Measurements from ENCODE around the gene IFT81. TPM values are rescaled to one million over a fixed set of nuclear protein-coding genes. Genes with fewer than 3 reads are reported as not detected.

The IFT81 gene
- total RNA-seq, 1 experiment from 2014 or later = 9.0 TPM

DNA sequence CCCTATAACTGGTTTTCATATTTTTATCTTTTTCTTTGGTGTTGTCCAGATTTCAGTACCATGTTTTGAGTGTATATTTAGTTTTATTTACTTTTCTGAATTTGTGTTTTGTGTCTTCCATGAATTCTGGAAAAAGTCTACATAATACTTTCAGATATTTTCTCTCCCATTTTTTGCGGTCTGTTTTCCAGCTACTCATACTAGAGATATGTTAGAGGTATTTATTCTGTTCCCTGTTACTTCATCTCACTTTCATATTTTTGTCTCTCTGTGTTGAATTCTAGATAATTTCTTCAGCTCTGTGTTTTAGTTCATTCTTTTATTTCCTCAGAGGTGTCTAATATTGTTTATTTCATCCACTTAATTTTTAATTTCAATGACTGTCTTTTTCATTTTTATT is 74.2 kb downstream of the IFT81 start:
- ChIA-PET CTCF (interaction anchor here (0.7 kb wide), 1 partner anchor 22 kb away, joined by 4 read pairs; no protein-coding TSS in a partner anchor), POLR2A (interaction anchor here (0.7 kb wide), 1 partner anchor 1554 kb away, joined by 4 read pairs; no protein-coding TSS in a partner anchor), RAD21 (ENCODE audit: low non-redundant PET in 1 of 2, low total read pairs in 2 of 2, uncharacterized antibody in 2 of 2, unreplicated experiment in 2 of 2) (no interaction called here)
- Histone ChIP-seq H3K36me3 (ENCODE audit: control insufficient read depth in 1 of 2, insufficient read depth in 2 of 2, low read length in 2 of 2) (no peaks in the 10 kb centered on the region; a peak in 1 of 4 replicates), H3K4me3 (replicated peaks in 1 of 2; ENCODE audit: low read depth in 1 of 2, low read length in 2 of 2) (no peak overlapping the region), H3K9me3 (ENCODE audit: control insufficient read depth in 1 of 2, insufficient read depth in 1 of 2, low read depth in 1 of 2, low read length in 2 of 2) (no peaks in the 10 kb centered on the region), H3K79me2 (ENCODE audit: insufficient read depth, low read length) (no peaks in the 10 kb centered on the region), H3K9me2 (ENCODE audit: insufficient read depth) (no peaks in the 10 kb centered on the region), H3K9ac (ENCODE audit: low read length) (no peak overlapping the region), H3K4me2 (ENCODE audit: low read length) (no peak overlapping the region), H3K27ac (ENCODE audit: low read depth, low read length) (no peak overlapping the region), H2AFZ (ENCODE audit: low read depth, low read length, poor library complexity, severe bottlenecking) (no peak overlapping the region), H4K20me1 (ENCODE audit: insufficient read depth) (no peaks in the 10 kb centered on the region), H3K4me1 (ENCODE audit: control insufficient read depth in 1 of 2, insufficient read depth in 2 of 2, low read length in 2 of 2) (peaks cover 0 to 14% of the 10 kb centered on the region in 2 experiments; a peak in 2 of 4 replicates), H3K27me3 (ENCODE audit: insufficient read depth, low read length) (no peaks in the 10 kb centered on the region)
- no peak for ATAC-seq
- BruUV-seq (replicated peaks) = no TSS peak
- intact Hi-C loops (cut with micrococcal nuclease) = no loop called here
- TF ChIP-seq CEBPB (IDR thresholded peaks at IDR 0.05; ENCODE audit: low read depth) (no peak), CTCF (IDR thresholded peaks at IDR 0.05 in 2 of 3, conservative IDR thresholded peaks at IDR 0.05 in 1 of 3; ENCODE audit: borderline replicate concordance in 1 of 3, insufficient read depth in 1 of 3, low read depth in 2 of 3, low read length in 2 of 3) (no peak), REST (IDR thresholded peaks at IDR 0.05; ENCODE audit: low read depth) (no peak), EGR1 (IDR thresholded peaks at IDR 0.05; ENCODE audit: low read depth) (no peak), ELF1 (IDR thresholded peaks at IDR 0.05; ENCODE audit: borderline replicate concordance, low read depth) (no peak), SRF (IDR thresholded peaks at IDR 0.05; ENCODE audit: low read depth) (no peak), ZNF274 (IDR thresholded peaks at IDR 0.05; ENCODE audit: low read depth, low read length) (no peak), JUND (IDR thresholded peaks at IDR 0.05) (no peak), POLR2A (IDR thresholded peaks at IDR 0.05; ENCODE audit: borderline replicate concordance, extremely low read depth, insufficient read depth, insufficient read length) (no peak), EZH2 (IDR thresholded peaks at IDR 0.05) (no peak), POLR2AphosphoS5 (IDR thresholded peaks at IDR 0.05; ENCODE audit: low read depth, low read length) (no peak), SIN3A (IDR thresholded peaks at IDR 0.05; ENCODE audit: low read depth) (no peak), FOSL1 (IDR thresholded peaks at IDR 0.05; ENCODE audit: low read depth) (no peak), EZH2phosphoT487 (IDR thresholded peaks at IDR 0.05; ENCODE audit: borderline replicate concordance) (no peak)
- TF ChIP-seq, protein P1, sequence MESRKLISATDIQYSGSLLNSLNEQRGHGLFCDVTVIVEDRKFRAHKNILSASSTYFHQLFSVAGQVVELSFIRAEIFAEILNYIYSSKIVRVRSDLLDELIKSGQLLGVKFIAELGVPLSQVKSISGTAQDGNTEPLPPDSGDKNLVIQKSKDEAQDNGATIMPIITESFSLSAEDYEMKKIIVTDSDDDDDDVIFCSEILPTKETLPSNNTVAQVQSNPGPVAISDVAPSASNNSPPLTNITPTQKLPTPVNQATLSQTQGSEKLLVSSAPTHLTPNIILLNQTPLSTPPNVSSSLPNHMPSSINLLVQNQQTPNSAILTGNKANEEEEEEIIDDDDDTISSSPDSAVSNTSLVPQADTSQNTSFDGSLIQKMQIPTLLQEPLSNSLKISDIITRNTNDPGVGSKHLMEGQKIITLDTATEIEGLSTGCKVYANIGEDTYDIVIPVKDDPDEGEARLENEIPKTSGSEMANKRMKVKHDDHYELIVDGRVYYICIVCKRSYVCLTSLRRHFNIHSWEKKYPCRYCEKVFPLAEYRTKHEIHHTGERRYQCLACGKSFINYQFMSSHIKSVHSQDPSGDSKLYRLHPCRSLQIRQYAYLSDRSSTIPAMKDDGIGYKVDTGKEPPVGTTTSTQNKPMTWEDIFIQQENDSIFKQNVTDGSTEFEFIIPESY (IDR thresholded peaks at IDR 0.05; ENCODE audit: extremely low read depth, insufficient replicate concordance, low read length) = no peak
- no peak for DNase-seq (ENCODE audit: low read depth, low spot score)

Data from HCT116 (cell line).